ENCODE data around the gene UNC13A.
A peak's percentile ranks its signal among the peaks of the same experiment; 100 is the strongest.

Gene UNC13A

DNA sequence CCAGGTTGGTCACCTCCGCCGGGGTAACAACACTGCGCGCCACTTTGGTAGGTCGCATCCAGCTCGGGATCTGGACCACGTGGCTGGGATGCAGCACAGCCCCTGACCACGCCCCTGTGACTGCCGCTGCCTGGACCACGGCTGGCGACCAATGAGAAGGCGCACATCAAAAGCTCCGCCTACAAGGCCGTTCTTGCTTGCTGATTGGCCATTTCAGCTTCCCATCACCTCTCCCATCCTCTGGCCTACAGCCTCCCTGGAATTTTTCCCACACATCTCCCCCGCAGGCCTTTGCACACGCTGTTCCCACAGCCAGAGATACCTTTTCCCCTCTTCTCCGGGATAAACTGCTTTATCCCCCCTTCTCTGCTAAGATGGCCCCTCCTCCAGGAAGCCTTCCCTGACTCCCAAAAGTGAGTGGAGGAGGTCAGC is 18.6 kb upstream of the UNC13A start:
- no peak for DNase-seq (ENCODE audit: low spot score)
- TF ChIP-seq, protein P1, sequence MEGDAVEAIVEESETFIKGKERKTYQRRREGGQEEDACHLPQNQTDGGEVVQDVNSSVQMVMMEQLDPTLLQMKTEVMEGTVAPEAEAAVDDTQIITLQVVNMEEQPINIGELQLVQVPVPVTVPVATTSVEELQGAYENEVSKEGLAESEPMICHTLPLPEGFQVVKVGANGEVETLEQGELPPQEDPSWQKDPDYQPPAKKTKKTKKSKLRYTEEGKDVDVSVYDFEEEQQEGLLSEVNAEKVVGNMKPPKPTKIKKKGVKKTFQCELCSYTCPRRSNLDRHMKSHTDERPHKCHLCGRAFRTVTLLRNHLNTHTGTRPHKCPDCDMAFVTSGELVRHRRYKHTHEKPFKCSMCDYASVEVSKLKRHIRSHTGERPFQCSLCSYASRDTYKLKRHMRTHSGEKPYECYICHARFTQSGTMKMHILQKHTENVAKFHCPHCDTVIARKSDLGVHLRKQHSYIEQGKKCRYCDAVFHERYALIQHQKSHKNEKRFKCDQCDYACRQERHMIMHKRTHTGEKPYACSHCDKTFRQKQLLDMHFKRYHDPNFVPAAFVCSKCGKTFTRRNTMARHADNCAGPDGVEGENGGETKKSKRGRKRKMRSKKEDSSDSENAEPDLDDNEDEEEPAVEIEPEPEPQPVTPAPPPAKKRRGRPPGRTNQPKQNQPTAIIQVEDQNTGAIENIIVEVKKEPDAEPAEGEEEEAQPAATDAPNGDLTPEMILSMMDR (IDR thresholded peaks at IDR 0.05; ENCODE audit: extremely low read depth, missing control alignments) = no peak

DNA sequence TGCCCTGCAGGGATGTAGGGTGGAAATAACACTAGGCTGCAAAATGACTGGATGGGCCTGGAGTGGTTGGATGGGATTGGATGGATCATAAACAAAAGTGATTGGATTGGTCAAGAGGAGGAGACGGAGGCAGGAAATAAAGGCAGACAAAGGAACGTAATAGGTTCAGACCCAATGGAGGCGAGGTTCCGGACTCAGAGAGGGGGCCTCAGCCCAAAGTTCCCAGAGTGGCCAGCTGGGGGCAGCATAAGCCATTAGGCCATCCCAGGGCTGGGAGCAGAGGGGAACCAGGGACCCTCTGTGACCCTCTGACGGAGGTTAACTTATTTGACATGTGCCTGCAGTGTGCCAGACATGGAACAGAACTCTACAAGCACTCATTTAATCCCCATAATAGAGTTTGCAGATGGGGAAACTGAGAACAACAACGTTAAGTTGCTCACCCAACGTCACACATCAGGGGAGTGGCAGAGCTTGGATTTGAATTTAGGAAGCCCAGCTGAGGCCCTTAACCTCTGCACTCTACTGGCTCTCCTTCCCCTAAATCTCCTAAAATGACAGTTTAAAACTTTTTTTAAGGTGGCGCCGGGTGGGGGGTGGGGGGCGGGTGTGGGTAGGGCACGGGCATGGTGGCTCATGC is 15.8 kb upstream of the UNC13A start:
- TF ChIP-seq, protein P1 (IDR thresholded peaks at IDR 0.05; ENCODE audit: extremely low read depth, missing control alignments) = peak; percentile 76
- peak; percentile 79 for DNase-seq (ENCODE audit: low spot score)

DNA sequence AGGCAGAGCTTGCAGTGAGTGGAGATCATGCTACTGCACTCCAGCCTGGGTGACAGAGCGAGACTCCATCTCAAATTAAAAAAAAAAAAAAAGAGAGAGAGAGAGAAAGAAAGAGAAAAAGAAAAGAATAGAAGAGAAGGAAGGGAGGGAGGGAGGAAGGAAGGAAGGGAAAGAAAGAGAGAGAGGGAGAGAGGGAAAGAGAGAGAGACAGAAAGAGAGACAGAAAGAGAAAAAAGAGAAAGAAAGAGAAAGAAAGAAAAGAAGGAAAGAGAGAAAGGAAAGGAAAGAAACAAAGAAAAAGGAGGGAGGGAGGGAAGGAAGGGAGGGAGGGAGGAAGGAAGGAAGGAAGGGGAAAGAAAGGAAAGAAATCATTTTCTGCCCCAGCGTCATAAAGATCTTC is 7.0 kb upstream of the UNC13A start:
- TF ChIP-seq, protein P1 (IDR thresholded peaks at IDR 0.05; ENCODE audit: extremely low read depth, missing control alignments) = no peak
- DNase-seq (ENCODE audit: low spot score) = no peak

DNA sequence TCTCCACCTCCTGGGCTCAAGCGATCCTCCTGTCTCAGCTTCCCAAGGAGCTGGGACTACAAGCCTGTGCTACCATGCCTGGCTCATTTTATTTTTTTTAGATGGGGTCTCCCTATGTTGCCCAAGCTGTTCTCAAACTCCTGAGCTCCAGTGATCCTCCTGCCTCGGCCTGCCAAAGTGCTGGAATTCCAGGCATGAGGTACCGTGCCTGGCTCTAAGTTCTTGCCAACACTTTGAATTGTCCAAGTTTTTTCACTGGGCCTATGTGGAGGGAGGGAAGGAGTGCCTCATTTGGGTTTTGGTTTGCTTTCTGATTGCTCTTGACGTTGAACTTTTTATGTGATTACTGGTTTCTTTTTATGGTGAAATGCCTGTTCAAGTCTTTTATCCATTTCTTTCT is 4.4 kb upstream of the UNC13A start:
- no peak for DNase-seq (ENCODE audit: low spot score)
- TF ChIP-seq, protein P1 (IDR thresholded peaks at IDR 0.05; ENCODE audit: extremely low read depth, missing control alignments) = no peak

DNA sequence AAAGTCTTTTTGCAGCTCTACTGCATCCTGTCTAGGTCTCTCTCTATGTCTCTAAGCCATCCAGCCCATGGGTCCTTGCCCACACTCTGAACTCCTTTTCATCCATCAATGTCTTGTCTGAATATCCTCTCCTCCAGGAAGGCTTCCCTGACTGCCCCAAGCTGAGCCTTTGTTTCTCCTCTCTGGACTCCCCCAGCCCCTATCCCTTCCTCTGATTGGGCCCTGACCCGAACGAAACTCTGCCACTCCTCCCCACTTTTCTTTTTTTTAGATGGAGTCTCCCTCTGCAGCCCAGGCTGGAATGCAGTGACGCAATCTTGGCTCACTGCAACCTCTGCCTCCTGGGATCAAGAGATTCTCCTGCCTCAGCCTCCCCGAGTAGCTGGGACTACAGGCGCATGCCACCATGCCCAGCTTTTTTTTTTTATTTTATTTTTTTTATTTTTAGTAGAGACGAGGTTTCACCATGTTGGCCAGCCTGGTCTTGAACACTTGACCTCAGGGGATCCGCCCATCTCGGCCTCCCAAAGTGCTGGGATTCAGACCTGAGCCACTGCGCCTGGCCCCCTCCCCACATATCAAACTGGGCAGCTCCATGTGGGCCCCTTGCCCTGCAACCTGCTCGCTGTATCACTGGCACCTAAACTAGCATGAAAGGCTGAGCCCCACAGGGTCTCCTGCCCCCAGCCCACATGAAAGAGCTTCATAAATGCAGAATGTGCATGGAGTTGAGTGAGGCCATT is 870 bp upstream of the UNC13A start:
- DNase-seq (ENCODE audit: low spot score) = no peak
- TF ChIP-seq, protein P1 (IDR thresholded peaks at IDR 0.05; ENCODE audit: extremely low read depth, missing control alignments) = no peak

DNA sequence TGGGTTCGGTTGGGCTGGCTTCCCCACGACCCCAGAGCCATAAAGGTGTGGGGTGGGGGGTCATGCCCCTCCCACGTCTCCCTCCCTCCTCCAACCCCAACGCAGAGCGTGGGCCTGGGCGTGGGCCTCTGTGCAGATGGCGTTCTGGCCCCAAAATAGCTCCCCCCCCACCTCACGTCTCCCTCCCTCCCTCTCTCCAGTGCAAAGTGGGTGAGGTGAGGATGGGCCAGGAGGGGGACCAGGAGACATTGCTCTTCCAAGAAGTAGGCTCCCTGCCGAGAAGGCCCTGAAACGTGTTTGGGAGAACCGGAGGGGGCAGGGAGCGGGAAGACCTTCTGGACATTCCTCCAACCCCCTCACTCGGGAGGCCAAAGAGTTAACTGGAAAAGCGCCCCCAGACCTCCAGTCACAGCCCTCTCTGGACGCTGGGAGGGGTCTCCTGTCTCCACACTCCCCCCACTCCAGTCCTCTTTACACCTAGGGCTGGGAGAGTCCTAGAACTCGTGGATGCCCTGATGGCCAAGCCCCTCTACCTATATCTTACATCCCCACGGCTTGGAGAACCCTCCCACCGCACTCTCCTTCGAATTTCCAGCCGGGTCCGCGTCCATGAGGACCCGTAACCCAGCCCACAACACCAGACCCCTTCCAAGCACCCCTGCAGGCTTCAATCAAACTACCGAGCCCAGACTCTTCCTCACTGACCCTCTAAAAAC is 855 bp downstream of the UNC13A start:
- DNase-seq (ENCODE audit: low spot score) = peak; percentile 40
- TF ChIP-seq, protein P1 (IDR thresholded peaks at IDR 0.05; ENCODE audit: extremely low read depth, missing control alignments) = no peak

DNA sequence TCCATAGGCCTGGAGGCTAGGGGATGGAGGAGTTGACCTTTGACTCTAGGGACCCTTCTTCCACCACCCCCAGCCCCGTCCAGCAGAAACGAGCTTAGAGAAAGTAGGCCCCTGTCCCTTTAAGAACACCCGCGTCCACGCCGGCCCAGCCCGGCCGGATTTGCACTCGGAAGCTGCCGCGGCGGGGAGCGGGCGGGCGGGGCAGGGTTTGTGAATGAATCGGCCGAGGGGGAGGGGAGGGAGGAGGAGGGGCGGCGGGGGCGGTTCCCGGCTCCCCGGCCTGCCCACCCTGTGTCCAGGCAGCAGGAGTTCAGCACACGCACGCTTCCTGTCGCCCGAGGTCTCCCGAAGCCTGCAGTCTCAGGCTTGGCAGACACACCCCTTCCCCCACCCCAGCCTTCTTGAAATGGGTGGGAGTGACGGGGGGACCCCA is 1.5 kb downstream of the UNC13A start:
- DNase-seq (ENCODE audit: low spot score) = peak; percentile 39
- TF ChIP-seq, protein P1 (IDR thresholded peaks at IDR 0.05; ENCODE audit: extremely low read depth, missing control alignments) = no peak
